ENCODE measurements around the gene NKAIN4. TPM values are rescaled to one million over a fixed set of nuclear protein-coding genes. Genes with fewer than 3 reads are reported as not detected.

The NKAIN4 gene
- total and polyA plus RNA-seq, 7 donors, result not detected

DNA sequence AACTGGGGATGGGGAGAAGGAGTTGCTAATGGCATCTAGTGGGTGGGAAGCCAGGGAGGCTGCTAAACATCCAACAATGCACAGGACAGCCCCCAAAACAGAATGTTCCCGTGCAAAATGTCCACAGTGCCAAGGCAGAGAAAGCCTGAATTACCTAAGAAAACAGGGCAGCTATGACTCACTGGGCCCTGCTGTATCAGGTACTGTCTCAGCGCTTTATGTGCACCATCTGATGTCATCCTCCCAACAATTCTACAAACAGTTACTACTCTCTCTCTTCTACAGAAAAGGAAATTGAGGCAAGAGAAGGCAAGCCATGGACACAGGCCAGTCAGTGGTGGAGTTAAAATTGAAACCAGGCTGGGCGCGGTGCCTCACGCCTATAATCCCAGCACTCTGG, 41.5 kb downstream of the NKAIN4 start:
- H3K27ac ChIP-seq, result peak overlapping the region; percentile 9
- H3K4me1 ChIP-seq, result peaks cover 64% of the 10 kb centered on the region
- WGBS, 3 donors, result 68 to 87% (median 78%) methylated on average over 5 of the region's 5 CpGs
- H3K4me3 ChIP-seq, result no peak overlapping the region
- H3K36me3 ChIP-seq (ENCODE audit: insufficient read depth in 1 of 2, low read depth in 1 of 2), result peaks cover 8 to 69% of the 10 kb centered on the region in 2 donors
- ATAC-seq (no peak), DNase-seq (no peak)
- no peaks in the 10 kb centered on the region for H3K9me3 ChIP-seq
- TF ChIP-seq, protein P1, sequence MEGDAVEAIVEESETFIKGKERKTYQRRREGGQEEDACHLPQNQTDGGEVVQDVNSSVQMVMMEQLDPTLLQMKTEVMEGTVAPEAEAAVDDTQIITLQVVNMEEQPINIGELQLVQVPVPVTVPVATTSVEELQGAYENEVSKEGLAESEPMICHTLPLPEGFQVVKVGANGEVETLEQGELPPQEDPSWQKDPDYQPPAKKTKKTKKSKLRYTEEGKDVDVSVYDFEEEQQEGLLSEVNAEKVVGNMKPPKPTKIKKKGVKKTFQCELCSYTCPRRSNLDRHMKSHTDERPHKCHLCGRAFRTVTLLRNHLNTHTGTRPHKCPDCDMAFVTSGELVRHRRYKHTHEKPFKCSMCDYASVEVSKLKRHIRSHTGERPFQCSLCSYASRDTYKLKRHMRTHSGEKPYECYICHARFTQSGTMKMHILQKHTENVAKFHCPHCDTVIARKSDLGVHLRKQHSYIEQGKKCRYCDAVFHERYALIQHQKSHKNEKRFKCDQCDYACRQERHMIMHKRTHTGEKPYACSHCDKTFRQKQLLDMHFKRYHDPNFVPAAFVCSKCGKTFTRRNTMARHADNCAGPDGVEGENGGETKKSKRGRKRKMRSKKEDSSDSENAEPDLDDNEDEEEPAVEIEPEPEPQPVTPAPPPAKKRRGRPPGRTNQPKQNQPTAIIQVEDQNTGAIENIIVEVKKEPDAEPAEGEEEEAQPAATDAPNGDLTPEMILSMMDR (IDR thresholded peaks at IDR 0.05), result no peak
- no peaks in the 10 kb centered on the region for H3K27me3 ChIP-seq (ENCODE audit: insufficient read depth in 3 of 3, low read length in 2 of 3)
- intact Hi-C loops (cut with DNase I), result loop anchor here in 1 of 2 donors (5.0 kb wide), 1 partner anchor 60 kb away; the partner anchor contains the start of gene ARFGAP1

DNA sequence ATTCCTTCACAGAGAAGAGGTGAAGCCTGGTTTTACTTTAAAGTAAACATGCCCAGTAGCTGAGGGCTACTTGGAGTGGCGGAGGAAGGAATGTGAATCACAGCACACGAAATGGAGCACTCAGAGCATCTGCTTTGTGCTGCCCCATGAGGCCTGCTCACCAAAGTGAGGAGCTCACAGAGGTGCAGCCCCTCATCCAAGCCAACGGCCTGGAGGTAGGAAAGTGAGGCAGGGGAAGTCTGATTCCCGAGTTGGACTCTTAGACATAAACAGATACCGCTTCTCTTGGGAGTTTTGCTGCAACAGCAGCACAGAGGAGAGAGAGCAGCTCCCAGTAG, 41.9 kb downstream of the NKAIN4 start:
- no peak for ATAC-seq
- TF ChIP-seq, protein P1 (IDR thresholded peaks at IDR 0.05), result no peak
- intact Hi-C loops (cut with DNase I), result loop anchor here in 1 of 2 donors (5.0 kb wide), 1 partner anchor 60 kb away; the partner anchor contains the start of gene ARFGAP1
- no peak for DNase-seq
- Histone ChIP-seq H3K9me3 (no peaks in the 10 kb centered on the region), H3K4me1 (peaks cover 68% of the 10 kb centered on the region), H3K27me3 (ENCODE audit: insufficient read depth in 3 of 3, low read length in 2 of 3) (no peaks in the 10 kb centered on the region), H3K36me3 (ENCODE audit: insufficient read depth in 1 of 2, low read depth in 1 of 2) (peaks cover 8 to 73% of the 10 kb centered on the region in 2 donors), H3K4me3 (no peak overlapping the region), H3K27ac (no peak overlapping the region)
- WGBS, 3 donors, result 71 to 83% (median 78%) methylated on average over 5 of the region's 5 CpGs

DNA sequence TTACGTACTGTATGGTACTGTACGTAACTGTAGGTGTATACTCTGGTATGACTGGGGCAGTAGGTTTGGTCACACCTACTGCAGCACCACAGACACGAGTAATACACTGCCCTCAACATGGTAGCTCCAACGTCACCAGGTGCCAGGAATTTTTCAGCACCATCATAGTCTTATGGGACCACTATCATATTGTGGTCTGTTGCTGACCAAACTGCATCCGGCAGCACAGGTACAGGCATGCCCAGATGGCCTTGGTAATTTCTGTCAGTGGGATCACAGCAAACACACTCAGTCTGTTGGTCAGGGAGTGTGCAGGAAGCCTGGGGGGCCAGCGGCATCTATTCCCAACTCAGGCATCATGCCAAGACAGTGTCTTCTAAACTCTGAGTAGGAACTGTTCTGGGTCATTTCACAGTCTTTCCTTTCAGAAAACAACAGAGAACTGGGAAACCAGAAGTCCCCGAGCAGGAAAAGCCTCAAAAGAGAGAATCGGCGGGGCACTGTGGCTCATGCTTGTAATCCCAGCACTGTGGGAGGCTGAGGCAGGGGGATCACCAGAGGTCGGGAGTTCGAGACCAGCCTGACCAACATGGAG, 44.2 kb downstream of the NKAIN4 start:
- intact Hi-C loops (cut with DNase I), result loop anchor here in 1 of 2 donors (5.0 kb wide), 1 partner anchor 62 kb away; the partner anchor contains the start of gene ARFGAP1
- 74 to 78% (median 75%) methylated on average over 11 of the region's 11 CpGs for WGBS, 3 donors
- peaks cover 8 to 91% of the 10 kb centered on the region in 2 donors for H3K36me3 ChIP-seq (ENCODE audit: insufficient read depth in 1 of 2, low read depth in 1 of 2)
- TF ChIP-seq, protein P1 (IDR thresholded peaks at IDR 0.05), result no peak
- no peak for DNase-seq
- H3K27ac ChIP-seq, result no peak overlapping the region
- no peak for ATAC-seq
- no peaks in the 10 kb centered on the region for H3K9me3 ChIP-seq
- H3K27me3 ChIP-seq (ENCODE audit: insufficient read depth in 3 of 3, low read length in 2 of 3), result no peaks in the 10 kb centered on the region
- no peak overlapping the region for H3K4me3 ChIP-seq
- peaks cover 62% of the 10 kb centered on the region for H3K4me1 ChIP-seq

DNA sequence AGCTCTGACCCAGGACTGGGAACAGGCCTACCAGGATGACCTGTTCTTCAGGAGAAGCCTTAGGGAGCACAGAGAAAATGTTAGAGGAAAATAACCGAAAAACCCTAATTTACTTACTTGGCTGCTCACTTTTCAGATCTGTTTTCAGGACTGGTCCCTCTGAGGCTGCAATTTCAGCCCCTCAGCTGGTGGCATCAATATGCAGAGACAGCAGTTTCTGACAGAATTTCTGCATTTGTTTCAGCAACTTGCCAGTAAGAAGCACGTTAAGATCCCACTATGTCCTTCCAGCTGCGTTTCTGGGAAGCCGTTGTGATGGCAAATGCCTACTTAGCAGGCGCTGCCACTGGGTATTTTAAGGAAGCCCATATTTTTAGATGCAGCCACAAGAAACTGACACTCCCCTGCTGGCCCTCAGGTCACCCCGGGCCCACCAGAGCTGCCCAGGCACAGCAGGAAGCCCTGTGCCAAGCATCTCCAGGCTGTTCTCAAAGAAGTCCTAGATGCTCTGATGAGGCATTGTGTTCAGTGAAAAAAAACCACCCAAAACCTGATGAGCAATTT, 45.8 kb downstream of the NKAIN4 start:
- Histone ChIP-seq H3K27me3 (ENCODE audit: insufficient read depth in 3 of 3, low read length in 2 of 3) (no peaks in the 10 kb centered on the region), H3K36me3 (ENCODE audit: insufficient read depth in 1 of 2, low read depth in 1 of 2) (peaks cover 11 to 92% of the 10 kb centered on the region in 2 donors), H3K4me1 (peaks cover 45% of the 10 kb centered on the region), H3K4me3 (no peak overlapping the region), H3K9me3 (no peaks in the 10 kb centered on the region), H3K27ac (no peak overlapping the region)
- intact Hi-C loops (cut with DNase I), result no loop called here
- DNase-seq (no peak), ATAC-seq (peak in 2 of 4 donors; percentile 35 to 70)
- 29 to 58% (median 36%) methylated on average over 6 of the region's 6 CpGs for WGBS, 3 donors
- TF ChIP-seq, protein P1 (IDR thresholded peaks at IDR 0.05), result no peak
